OCI-LY3 (cell line): ENCODE measurements around the gene APBB2.

Experiments used
- CTCF ChIP-seq: fragments of 200-600, 300-600 bp; sonication (generic); IDR thresholded peaks from 2 replicates; pipeline ENCODE4 v1.5.1; 2014; ENCODE audit warnings: antibody characterized with exemption, low read length, low read depth
- EZH2phosphoT487 ChIP-seq: fragments of 200-600 bp; shearing (Covaris generic); IDR thresholded peaks from 2 replicates; pipeline ENCODE4 v1.6.1; 2018; ENCODE audit warnings: antibody characterized with exemption, mixed run types, low read depth

- TF ChIP-seq CTCF: no peak
- TF ChIP-seq EZH2phosphoT487: no peak
Measured at GRCh38 chr4:41058426-41058825, 155.9 kb downstream of the APBB2 start.
